Measurements from ENCODE around the gene BAIAP2L1.
"Not testable (repeated sequence)": the region's sequence is repeated elsewhere in the genome, so short reads cannot be mapped to it uniquely, and the experiment has no call there.

BAIAP2L1 gene

DNA sequence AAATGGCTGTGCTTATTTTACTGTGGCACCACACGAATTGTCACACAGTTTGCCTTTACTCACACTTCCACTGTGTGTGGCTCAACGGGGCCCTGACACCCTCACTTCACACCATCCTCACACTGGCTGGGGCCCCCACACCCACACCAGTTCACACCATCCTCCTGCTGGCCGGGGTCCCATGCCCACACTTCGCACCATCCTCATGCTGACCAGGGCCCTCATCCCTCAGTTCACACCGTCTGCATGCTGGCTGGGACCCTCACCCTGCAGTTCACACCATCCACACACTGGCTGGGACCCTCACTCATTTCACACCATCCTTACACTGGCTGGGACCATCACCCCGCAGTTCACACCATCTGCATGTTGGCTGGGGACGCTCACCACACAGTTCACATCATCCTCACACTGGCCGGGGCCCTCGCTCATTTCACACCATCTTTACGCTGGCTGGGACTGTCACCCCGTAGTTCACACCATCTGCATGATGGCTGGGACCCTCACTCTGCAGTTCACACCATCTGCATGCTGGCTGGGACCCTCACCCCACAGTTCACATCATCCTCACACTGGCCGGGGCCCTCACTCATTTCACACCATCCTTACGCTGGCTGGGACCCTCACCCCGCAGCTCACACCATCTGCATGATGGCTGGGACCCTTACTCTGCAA is 83.4 kb downstream of the BAIAP2L1 start:
- DNase-seq, result no peak

DNA sequence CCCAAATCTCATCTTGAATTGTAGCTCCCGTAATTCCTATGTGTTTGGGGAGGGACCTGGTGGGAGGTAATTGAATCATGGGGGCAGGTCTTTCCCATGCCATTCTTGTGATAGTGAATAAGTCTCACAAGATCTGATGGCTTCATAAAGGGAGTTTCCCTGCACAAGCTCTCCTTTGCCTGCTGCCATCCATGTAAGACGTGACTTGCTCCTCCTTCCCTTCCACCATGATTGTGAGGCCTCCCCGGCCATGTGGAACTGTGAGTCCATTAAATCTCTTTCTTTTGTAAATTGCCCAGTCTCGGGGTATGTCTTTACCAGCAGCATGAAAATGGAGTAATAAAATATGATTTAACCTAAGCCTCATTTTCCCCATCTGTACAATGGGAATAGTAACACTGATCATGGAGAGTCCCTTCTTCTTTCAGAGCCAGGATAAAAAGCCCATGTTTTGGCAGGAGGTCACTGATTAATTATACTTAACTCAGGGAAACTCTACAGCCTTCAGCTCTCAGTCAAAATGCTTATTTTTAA is 84.8 kb downstream of the BAIAP2L1 start:
- not testable (repeated sequence) for DNase-seq

DNA sequence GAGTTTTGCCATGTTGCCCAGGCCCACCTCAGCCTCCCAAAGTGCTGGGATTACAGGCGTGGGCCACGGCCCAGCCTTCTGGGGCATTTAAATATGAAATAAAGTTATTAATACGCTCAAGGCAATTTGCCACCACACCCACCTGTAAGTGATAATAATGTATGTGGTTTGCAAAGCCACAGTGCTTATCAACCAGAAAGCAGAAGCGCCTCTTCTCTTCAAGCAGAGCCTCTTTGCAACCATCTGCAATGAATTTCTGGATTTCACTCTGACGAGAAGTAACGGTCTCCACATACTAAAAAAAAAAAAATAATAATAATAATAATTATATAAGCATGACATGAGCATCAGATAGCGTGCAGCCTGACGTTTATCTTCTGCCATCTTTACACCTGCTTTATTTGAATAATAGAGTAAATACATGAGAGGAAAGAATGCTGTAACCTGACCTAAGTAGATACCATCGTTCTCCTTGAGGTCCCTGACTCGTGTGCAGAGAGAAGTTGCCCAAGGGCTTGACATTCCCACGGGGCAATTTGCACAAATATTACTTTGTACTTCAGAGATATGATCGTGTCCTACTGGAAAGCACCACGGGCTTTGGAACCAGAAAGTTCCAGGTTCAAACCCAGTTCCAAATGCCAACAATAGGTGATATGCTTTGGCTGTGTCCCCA is 85.4 kb downstream of the BAIAP2L1 start:
- peak in 1 of 2 donors; percentile 22 for DNase-seq

DNA sequence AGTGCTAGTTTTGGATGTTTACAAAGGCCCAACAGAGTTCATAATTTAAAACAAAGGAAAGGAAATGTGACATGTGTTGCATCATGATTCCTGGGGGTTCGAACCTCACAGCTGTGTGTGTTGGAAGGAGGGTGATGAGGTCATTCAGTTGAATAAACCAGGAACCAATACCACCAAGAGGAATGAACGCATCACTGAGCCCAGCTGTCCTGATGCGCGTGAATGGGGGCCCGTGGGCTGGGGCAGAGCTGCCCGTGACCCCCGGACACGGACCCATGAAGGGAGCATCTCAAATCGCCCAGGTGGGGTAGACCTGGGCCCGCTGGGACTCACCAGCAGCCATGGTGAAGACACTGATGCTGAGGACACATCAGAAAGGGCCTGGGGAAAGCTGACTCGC is 86.4 kb downstream of the BAIAP2L1 start:
- DNase-seq, result peak in 1 of 2 donors; percentile 53

DNA sequence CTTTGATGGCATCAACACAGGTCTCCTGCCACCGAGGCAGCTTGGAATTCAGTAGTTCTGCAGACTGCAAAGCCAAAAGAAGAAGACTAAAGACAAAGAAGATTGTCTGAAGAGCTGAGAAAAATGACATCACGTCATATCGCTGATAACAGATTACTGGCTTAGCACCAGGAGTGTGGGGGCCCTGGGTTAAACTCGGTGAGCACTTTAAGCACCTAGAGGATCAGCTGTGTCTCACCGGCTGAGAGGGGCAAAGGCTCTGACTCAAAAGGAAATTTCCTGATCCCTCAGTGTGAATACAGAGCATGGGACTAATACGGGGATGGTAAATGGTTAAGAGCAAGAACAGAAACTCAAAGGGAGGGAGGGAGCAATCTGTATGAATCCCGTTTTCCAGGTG is 88.7 kb downstream of the BAIAP2L1 start:
- no peak for DNase-seq

DNA sequence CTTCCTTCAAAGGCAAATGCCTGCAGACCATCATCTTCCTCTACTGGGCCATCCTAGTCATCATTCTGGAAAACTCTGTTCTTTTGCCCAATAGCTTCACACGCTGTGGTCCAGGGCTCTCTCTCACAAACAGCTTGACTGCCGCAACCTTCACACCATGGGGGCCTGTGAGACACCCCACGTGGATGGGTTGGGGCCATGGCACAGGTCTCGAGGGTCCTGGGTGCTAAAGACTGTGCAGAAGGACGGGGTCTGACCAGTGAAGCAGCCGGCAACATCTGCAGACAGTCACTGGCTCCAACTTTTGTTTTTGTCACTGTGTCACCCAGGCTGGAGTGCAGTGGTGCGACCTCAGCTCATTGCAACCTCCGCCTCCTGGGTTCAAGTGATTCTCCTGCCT is 91.3 kb downstream of the BAIAP2L1 start:
- no peak for DNase-seq

DNA sequence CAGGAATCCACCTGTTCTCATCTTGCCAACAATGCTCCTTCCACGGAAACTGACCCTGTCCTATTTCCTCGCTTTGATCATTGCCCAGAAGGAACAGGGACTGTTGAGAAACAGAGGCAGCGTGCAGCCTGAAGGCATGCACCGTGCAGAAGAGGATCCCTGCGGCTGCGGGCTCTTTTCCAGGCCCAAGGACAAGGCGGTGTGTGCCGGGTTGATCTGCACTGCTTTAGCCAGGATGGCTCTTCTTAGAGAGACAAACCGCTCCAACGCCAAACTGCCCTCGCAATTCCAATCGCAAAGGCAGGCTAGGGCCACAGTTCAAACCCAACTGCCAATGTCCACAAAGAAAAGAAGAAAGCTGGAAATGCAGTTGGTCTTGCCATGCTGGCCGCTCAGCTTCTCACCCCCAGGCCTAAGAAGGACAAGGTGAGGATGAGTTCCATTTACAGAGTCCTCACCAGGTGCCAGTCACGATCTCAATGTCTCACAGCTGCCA is 92.9 kb downstream of the BAIAP2L1 start:
- no peak for DNase-seq

DNA sequence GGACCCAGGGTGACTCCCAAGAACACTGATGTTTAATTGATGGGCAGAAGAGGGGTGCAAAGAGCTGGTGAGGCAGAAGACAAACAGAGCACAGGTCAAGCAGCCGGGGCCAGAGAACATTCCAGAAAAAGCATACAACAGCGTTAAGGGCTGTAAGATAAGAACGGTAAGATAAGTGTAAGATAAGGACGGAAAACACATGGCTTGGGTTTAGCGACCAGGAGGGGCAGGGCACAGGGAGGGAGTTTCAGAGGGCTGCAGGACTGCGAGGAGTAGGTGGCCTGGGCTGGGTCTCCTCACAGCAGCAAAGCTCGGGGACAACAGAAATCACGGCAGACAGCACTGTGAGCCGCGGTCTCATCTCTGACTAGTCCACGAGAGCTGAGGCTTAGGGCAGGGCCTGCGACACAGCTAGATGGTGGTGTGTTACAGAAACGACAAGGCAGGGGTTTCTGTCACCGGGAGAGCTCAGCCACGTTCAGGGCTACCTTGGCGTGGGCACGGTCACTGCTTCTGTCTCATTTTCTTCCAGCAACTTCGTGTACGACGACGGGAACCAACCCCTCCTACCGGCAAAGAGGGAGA is 94.8 kb downstream of the BAIAP2L1 start:
- no peak for DNase-seq

DNA sequence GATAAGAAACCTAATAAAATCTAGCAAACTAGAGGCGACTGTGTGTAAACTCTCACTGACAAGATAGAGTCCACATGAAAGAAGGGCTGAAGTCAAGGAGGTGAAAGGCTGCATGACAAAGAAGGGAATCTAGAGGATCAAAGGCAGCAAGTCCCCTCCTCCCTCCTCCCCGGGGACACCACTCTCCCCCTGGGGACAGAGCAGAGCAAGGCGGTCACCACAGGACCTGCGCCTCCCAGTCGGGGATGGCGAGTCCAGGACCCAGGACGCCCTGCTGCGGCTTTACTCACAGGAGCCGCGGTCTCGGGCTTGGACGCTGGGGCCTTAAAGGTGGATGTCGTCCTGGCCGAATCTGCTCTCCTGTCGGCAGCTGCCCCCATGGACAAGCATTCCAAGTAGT is 97.0 kb downstream of the BAIAP2L1 start:
- DNase-seq, result no peak

DNA sequence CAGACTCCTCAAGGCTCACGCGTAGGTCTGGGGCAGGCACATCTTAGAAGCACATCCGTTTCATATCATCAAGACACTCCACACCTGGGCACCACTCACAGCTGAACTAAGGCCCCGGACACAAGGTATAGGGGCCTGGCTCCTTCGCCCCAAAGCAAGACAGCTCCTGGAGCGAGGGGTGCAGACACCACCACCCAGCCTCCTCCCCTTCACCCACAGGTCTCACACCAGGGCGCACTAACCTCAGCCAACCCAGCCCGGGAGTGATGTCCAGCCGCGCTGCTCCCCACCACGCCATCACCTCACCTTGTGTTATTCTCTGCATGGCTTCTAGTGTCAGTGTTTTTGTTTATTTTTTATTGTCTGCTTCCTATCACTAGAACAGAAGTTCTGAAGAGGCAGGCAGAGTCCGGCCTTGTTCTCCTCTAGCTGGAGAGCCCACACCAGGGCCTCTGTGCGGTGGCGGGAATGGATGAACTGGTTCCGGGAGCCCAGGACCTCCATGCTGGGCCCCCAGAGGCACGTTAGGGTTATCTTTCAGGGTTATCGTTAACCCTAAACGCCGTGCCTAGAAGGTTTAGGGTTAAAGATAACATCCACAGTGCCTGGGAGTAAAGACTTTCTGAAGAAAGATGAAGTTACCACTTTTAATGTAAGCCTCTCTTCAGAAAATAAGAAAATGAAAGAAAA is 97.6 kb downstream of the BAIAP2L1 start:
- DNase-seq, result no peak

DNA sequence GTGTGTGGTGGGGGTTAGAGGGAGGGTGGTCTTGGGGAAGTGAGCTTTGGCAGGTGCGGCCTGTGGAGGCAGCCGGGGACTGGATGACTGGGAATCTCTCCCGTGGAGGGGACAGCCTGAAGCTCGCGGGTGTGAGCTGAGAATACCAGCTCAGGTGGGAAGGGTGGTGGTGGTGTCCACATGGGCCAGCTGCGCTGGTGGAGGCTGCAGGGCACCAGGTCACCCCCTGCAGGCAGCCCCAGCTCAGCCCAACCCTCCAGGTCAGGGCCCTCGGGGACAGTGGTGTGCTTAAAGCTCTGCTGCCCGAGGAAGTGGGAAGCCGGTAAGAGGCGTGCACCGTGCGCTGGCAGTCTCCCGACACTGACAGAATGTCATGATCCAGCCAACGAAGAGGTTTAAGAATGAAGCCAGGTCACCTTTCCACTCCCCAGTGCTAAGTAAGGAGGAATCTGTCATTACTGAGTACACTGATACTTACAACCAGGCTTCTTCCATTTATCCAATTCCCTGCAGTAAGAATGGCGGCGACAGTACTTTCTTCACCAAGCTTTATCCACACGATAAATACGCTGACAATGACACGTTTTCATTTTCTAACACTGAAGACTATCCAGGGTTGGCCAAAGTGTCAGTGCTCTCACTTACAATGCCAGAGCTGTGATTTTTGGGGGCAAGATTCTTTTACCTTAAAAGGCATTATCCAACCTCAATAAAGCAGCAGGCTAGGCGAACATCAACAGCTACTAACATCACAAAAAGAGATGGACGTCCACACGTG is 99.0 kb downstream of the BAIAP2L1 start:
- no peak for DNase-seq

DNA sequence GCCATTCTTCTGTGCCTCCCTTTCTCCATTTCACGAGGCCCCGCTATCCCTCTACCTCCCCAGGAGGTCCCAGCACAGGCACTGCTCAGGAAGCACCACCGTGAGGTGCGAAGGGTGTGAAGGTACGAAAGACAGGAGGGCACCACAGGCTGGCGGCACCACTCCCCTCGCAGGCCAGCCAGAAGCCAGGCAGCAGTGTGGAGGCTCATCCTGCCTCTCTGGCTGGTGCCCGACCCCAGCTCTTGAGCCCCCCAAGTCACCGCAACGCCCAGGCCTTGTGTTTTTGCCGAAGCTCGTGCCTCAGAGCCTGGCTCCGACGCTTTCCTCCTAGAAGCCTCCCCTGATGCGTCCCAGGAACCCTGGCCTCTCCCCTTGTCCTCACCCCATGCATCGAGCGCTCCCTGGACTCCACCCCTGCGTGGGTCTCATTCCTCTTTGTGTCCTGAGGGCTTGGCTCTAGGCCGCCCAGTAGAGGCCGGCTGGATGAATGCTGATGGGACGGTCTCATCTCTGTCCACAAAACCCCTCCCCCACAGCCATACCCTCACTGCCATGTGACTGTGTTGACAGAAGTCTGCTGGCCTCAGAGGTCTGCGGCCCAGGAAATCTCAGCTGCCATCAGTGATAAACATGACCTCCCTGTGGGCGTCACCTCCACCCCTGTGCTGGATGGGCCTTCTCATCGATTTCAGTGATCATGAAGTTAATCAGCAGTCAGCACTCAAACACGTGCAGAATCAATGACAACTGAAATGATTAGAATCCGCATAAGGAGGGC is 100.1 kb downstream of the BAIAP2L1 start:
- no peak for DNase-seq

DNA sequence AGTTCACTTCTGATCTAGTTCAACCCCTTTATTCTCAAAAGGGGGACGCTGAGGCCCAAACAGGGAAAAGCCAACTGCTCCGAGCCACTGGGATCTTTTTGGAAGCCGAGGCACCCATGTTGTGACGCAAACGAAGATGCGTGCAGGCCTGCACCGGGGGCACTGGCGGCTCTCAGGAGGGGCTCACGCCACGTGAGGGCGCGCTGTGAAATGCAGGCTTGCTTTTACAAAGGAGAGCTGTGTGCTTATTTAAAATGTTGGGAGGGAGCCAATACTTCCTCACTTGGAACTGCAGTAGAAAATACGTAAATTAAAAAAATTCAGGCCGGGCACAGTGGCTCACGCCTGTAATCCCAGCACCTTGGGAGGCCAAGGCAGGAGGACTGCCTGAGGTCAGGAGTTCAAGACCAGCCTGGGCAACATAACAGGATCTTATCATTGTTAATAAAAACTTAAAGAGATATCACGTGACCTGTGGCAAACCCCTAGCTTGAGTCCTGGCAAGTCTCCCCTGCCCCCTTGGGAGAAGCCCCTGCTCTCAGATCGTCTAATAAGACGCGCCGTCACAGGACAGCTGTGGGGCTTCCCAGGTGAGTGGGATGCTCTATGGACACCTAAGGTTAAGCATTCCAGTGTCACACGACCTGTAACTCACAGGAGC is 103.1 kb downstream of the BAIAP2L1 start:
- no peak for DNase-seq

DNA sequence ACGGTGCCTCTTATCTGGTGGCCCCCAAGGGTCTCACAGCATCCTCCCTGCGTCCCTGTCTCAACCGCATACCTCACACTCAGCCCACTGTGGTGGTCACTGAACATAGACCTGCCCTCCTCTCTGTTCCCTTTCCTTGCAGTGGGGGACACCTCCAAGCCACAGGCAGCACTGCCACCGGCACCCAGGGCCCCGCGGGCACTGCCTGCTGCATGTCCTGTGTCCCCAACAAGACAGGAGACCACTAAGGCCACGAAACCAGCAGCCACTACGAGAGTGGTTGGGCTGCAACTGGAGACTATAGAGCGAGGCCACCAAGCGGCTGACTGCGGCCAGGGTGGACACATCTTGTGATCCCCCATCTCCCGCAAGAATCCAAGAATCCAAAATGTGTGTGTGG is 104.1 kb downstream of the BAIAP2L1 start:
- DNase-seq, result no peak

DNA sequence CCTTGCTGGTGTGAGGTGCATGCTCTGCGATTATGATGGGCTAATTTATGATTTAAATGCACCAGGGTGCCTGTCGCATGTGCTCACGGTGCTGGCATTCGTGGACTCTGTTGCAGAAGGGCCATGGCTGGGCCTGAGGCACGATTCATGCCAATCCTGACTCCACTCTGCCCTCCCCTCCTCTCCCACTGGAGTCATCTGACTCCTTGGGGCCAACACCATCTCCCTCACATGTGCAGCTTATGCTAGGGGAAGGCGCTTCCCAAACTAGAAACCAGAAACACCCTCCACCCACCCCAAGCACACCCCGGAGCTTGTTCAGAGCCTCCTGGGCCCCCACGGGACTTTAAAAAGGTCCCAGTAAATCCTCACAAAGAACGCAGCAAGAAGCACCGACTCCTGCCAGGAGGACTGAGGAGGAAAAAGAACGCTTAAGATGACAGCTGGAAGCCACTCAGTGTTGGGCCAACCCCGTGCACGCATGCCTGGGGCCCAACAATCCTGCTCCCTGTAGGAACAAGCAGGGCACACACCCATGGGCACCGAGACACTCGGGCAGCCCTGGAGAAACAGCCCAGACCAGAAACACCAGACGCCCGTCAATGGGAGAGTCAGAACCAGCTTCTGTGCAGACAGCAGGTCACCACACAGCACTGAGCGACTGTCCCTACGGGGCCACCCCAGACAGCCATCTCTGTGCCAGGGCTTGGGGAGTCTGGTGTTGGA is 105.3 kb downstream of the BAIAP2L1 start:
- no peak for DNase-seq

DNA sequence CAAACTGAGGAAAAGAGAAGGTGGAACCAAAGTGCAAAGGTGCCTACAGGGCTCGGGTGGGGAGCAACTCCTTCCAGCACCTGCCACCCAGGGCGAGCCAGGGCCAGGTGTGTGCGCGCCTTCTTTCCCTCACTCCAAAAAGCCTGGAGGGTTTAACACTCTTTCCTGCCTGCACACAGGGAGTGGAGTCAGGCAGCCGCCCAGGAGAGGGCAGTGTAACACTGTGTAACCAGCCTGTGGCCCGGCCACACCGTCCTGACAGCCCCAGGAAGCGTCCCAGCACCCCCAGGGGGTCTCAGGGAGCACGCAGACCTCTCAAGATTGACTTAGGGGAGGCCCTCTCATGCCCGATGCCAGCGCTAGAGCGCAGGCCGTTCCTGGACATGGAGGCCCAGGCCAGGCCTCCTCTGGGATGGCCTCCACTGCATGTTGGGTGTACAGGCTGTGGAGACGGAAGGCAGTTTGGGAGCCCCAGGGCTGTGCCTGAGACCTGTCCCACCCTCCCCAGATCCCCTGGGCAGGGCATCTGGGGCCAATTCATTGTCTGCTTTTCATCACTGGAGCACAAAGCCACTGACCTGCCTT is 106.0 kb downstream of the BAIAP2L1 start:
- DNase-seq, result peak; percentile 15 to 35

DNA sequence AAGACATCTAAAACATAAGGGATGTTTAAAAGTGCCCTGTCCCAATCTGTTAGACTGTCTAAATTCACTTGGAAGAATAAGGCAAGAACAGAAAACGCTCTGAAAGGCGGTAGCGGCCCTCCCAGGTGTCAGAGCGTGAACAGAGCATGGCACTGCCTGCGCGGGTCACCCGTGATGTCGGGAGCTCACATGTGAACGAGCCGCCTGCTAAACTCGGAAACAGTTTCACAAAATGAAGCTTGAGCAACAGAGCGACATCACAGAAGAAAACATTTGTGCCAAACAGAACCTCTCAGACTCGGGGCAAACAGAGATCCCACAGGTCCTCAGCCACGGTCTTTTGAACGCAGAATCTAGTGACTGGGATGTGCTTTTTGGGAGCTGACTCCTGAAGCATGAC is 106.6 kb downstream of the BAIAP2L1 start:
- DNase-seq, result no peak

DNA sequence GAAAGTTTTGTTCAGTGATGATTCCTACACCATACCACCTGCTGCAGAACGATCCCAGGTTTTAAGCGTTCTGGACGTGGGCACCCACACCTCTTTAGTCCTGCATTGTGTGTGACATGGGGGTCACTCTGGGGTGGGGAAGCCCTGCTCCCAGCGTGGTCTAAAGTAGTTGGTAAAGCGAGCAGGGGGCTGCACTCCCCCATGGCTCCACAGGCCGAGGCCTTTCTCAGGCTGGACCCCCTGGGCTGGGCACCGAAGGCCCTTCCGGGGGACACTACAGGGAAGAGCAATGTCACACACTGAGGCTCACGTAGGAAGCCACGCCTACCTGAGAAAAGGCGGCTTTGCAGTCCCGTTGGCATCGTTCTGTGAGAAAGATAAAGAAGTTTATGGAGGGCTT is 107.1 kb downstream of the BAIAP2L1 start:
- no peak for DNase-seq

DNA sequence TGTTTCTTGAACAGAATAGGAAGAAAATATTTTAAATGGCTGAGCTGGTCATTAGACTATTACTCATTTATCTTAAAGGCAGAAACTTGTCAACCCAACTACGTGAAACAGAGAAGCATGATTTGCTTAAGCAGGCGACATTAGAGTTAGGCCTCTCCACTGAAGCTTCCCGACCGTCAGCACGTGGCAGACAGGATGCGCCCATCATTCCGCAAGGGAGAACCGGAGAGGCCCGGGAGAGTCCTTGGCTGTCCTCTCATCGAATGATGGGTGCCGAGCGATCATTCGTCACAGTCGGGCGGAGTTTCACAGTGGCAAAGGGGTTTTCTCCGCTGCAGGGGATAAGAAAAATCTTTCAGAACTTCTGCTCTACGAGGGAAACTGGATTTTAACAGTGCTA is 107.6 kb downstream of the BAIAP2L1 start:
- DNase-seq, result no peak

DNA sequence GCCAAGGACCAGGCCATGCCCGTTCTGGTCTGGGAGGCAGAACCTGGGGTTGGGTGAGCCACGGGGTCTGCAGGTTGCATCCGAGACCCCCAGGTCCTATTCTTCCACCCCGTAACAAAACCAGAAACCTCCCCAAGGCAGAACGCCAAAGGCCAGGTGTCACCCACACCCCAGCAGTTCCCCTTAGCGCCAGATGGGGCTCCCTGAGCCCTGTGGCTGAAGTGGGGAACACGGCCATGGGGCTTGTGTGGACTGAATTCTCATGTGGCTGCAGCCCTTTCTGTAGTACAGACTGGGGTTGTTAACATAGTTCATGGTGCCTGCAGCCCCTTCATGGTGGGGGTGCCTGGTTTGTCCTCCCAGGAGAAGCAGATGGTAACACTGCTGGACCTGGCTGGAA is 109.2 kb downstream of the BAIAP2L1 start:
- no peak for DNase-seq
